HepG2 (cell line): ENCODE data around the gene SVBP. TPM values are rescaled to one million over a fixed set of nuclear protein-coding genes. Genes with fewer than 3 reads are reported as not detected.

Experiments used
- ATAC-seq: fragments of 200-7000 bp; cut with Tn5 transposase; 3 replicates; pipeline ENCODE4 v1.9.1; 2020; ENCODE audit warnings: mild to moderate bottlenecking, moderate library complexity
- BruUV-seq: library from RNA; stranded (reverse); fragments of 400-500 nt; replicated peaks from 2 replicates; lab custom pipeline; 2021; lab: Mats Ljungman, UMichigan
- CTCF ChIA-PET: fragments of 300-600 bp; formaldehyde crosslinking; extraction: SDS; loops from one replicate; lab custom pipeline; 2021; ENCODE audit warnings: low total read pairs, inconsistent platforms, low intra/inter-chr PET ratio; lab: Yijun Ruan, JAX
- POLR2A ChIA-PET: fragments of 350-600 bp; sonication (Branson Sonifier 250); formaldehyde crosslinking; loops from one replicate; lab custom pipeline; 2020; ENCODE audit warnings: antibody characterized with exemption, inconsistent platforms; lab: Yijun Ruan, JAX
- DNase-seq: peaks from one replicate; pipeline ENCODE4 v3.0.0-alpha.2; 2015; ENCODE audit warnings: low spot score
- FAIRE-seq: peaks from 3 replicates; lab custom pipeline; 2011; peaks lifted over from hg19 to GRCh38; lab: Jason Lieb, UNC
- H2AFZ ChIP-seq: one replicate; pipeline ENCODE4 v1.6.1; 2011; ENCODE audit warnings: low read length, inconsistent platforms
- H3K27ac ChIP-seq: fragments of 300-600 bp; 3 replicates; pipeline ENCODE4 v1.8.0; 2011; ENCODE audit warnings: mixed run types, mild to moderate bottlenecking, mixed read lengths, low read length, inconsistent platforms; ENCODE audit not compliant: insufficient read depth; ENCODE audit errors: extremely low read length
- H3K27me3 ChIP-seq, 2 experiments: fragments of 200-600 bp in 1 of 2; 2 replicates in 1 of 2; 3 replicates in 1 of 2; pipeline versions ENCODE4 v1.6.0 to v1.8.0; 2011; ENCODE audit warnings: low read length in 2 of 2, mild to moderate bottlenecking in 2 of 2, moderate library complexity in 2 of 2, inconsistent platforms in 1 of 2; ENCODE audit not compliant: insufficient read depth in 2 of 2, control insufficient read depth in 1 of 2
- H3K36me3 ChIP-seq, 2 experiments: fragments of 200-600 bp in 1 of 2; replicated peaks in 1 of 2; 2 replicates in 1 of 2; 3 replicates in 1 of 2; pipeline versions ENCODE4 v1.5.1 to v1.8.0; 2011; ENCODE audit warnings: low read length in 2 of 2, inconsistent platforms in 1 of 2; ENCODE audit not compliant: insufficient read depth in 2 of 2, control insufficient read depth in 1 of 2
- H3K4me1 ChIP-seq: 2 replicates; pipeline ENCODE4 v1.5.1; 2012; ENCODE audit warnings: low read length, inconsistent platforms; ENCODE audit not compliant: insufficient read depth
- H3K4me2 ChIP-seq: 2 replicates; pipeline ENCODE4 v1.6.0; 2011; ENCODE audit warnings: low read depth, low read length, inconsistent platforms
- H3K4me3 ChIP-seq, 3 experiments: fragments of 200-600 bp in 1 of 3; sonication (generic), shearing (Covaris generic) in 1 of 3; replicated peaks in 1 of 3; 2 replicates each; pipeline ENCODE4 v1.5.1; 2011 to 2016; ENCODE audit warnings: low read length in 3 of 3, inconsistent platforms in 2 of 3, low read depth in 2 of 3, mild to moderate bottlenecking in 2 of 3, control low read depth in 1 of 3, mixed read lengths in 1 of 3; ENCODE audit not compliant: insufficient read depth in 1 of 3
- H3K79me2 ChIP-seq: one replicate; pipeline ENCODE4 v1.6.1; 2011; ENCODE audit warnings: low read length, inconsistent platforms; ENCODE audit not compliant: insufficient read depth
- H3K9ac ChIP-seq: 2 replicates; pipeline ENCODE4 v1.6.0; 2011; ENCODE audit warnings: mild to moderate bottlenecking, low read depth, low read length, inconsistent platforms; ENCODE audit not compliant: insufficient read depth
- H3K9me3 ChIP-seq: 2 replicates; pipeline ENCODE4 v1.5.1; 2012; ENCODE audit warnings: mild to moderate bottlenecking, low read length
- H4K20me1 ChIP-seq: 2 replicates; pipeline ENCODE4 v1.6.0; 2011; ENCODE audit warnings: inconsistent platforms, mild to moderate bottlenecking, low read length, moderate library complexity; ENCODE audit not compliant: insufficient read depth
- AGO2 ChIP-seq: fragments of 200-400 bp; formaldehyde crosslinking; optimal IDR thresholded peaks from 2 replicates; pipeline ENCODE3; 2017; ENCODE audit warnings: mild to moderate bottlenecking, low read depth, low read length, moderate library complexity
- HHEX ChIP-seq: IDR thresholded peaks from 2 replicates; pipeline ENCODE4 v1.6.1; 2016; ENCODE audit warnings: control low read depth
- RBFOX2 ChIP-seq: fragments of 200-400 bp; formaldehyde crosslinking; IDR thresholded peaks from 2 replicates; pipeline ENCODE4 v1.6.1; 2017; ENCODE audit warnings: low read depth, mild to moderate bottlenecking, low read length
- SALL2 ChIP-seq: sonication (generic); formaldehyde crosslinking; IDR thresholded peaks from 2 replicates; pipeline ENCODE4 v1.8.1; 2023; ENCODE audit warnings: mild to moderate bottlenecking, missing genetic modification reagents, inconsistent platforms
- ZBTB1 ChIP-seq: sonication (generic); formaldehyde crosslinking; IDR thresholded peaks from 2 replicates; pipeline ENCODE4 v1.4.0; 2020; ENCODE audit warnings: missing genetic modification reagents, borderline replicate concordance
- ZFP36L2 ChIP-seq: sonication (generic); formaldehyde crosslinking; IDR thresholded peaks from 2 replicates; pipeline ENCODE4 v1.4.0; 2020; ENCODE audit warnings: missing genetic modification reagents
- WGBS: methylation state at CpG from one replicate; pipeline ENCODE4 v1.1.6; 2017; ENCODE audit warnings: low lambda C conversion rate; 5-methylcytosine and 5-hydroxymethylcytosine counted together
- in situ Hi-C: cut with HindIII; loops from 2 replicates; pipeline ENCODE4 v1.10.0; 2017; ENCODE audit warnings: low pct_unique_long_range_greater_than_20kb; ENCODE audit not compliant: extremely low pct_ligation_motif_present
- intact Hi-C: fragments of 100-400 bp; cut with micrococcal nuclease; formaldehyde crosslinking; loops from one replicate; pipeline ENCODE4 v1.10.0; 2022; ENCODE audit not compliant: unreplicated experiment
- polyA plus RNA-seq, 8 experiments: library from polyadenylated mRNA; depleted of rRNA in 3 of 8; stranded (reverse) in 7 of 8; unstranded in 1 of 8; fragments of >200 nt; fragmentation: Illumina TruSeq in 4 of 8; extraction: Trizol in 4 of 8; gene quantifications; 2 replicates each; pipeline versions ENCODE4 v1.2.1 to v1.2.3, GENCODE V29; 2011 to 2016; ENCODE audit warnings: low read depth in 4 of 8, missing spikeins in 1 of 8, mixed read lengths in 1 of 8; ENCODE audit not compliant: insufficient read depth in 1 of 8
- total RNA-seq, 5 experiments: library from RNA; depleted of rRNA; stranded (reverse); fragments of >200 nt; fragmentation: Illumina TruSeq; extraction: Trizol; gene quantifications; 2 replicates each; pipeline ENCODE4 v1.2.3, GENCODE V29; 2016; ENCODE audit warnings: low read depth in 1 of 5

SVBP gene
- total and polyA plus RNA-seq, 2 of the 13 experiments (the other 11 are each of a cell fraction or from before 2014, with no cell fraction given), result 28.8 to 48.2 TPM

DNA sequence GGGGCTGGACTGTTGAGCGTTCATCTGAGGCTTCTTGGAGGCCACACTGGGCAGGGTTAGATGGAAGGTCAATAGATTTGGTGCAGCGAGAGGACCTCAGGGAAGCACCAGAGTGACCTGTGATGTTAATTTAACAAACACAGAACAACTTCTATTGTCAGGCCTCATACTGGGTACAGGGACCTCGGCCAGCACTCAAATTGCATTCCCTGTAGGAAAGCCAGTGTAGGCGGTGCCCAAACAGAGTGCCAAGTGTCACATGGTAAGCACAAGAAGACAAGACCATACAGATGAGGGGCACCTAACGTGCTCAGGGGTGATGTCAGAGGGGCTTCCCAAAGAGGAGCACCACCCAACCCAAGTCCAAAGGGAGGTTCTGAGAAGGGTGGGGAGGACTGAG, 31.1 kb downstream of the SVBP start:
- intact Hi-C loops, result no loop called here
- no peak; the same call in 2 of the 3 replicates for ATAC-seq
- no peaks in the 10 kb centered on the region for H3K9me3 ChIP-seq
- POLR2A ChIA-PET, result no interaction called here
- no peak overlapping the region for H3K4me2 ChIP-seq
- no peaks in the 10 kb centered on the region for H3K4me1 ChIP-seq
- no peaks in the 10 kb centered on the region for H4K20me1 ChIP-seq
- in situ Hi-C loops, result no loop called here
- BruUV-seq, result no TSS peak
- CTCF ChIA-PET, result no interaction called here
- H3K27ac ChIP-seq, result no peak overlapping the region
- FAIRE-seq, result no peak
- peaks cover 0 to 6% of the 10 kb centered on the region in 2 experiments; a peak in 1 of 5 replicates for H3K36me3 ChIP-seq
- DNase-seq, result no peak
- H3K4me3 ChIP-seq, result no peak overlapping the region
- 91% methylated on average over 5 of the region's 5 CpGs for WGBS
- TF ChIP-seq ZFP36L2 (CRISPR knock-in tag) (no peak), SALL2 (no peak), ZBTB1 (CRISPR knock-in tag) (no peak)
- no peak overlapping the region for H2AFZ ChIP-seq
- no peak overlapping the region for H3K9ac ChIP-seq
- H3K27me3 ChIP-seq, result no peaks in the 10 kb centered on the region
- H3K79me2 ChIP-seq, result no peaks in the 10 kb centered on the region

DNA sequence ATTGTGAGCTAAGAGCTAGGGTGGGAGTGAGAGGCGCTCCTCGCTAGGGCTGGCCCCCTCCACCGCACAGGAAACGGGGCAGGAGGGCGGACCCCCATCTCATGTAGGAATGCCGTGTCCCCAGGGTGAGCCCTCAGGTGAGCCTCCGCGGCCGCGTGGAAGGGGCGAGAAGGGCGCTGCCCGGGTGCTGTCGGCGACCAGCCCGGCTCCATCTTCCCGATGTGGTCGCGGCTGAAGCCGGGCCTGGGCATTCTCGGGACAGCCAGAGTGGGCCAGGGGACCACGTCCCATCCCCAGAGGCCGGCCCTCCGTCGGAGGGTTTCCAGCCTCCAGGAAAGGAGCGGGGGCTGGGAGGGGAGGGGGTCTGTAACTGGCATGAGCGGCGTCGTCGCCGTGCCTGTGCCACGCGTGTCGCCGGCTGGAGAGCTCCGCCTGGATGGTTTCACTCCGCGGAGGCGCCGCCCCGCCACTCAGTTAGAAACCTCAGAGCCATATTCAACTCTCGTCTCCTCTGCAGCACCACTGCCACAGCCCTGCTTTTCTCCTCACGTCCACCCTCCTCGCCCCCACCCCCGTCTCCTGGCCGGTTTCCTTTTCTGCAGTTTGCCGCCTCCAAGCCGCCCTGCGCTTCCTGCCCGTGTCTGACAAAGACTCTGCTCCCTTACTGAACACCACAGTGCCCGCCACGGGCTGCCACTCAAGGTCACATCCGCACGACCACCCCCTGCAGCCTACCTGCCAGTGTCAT, 32.1 kb downstream of the SVBP start, which contains the start of gene TMEM269:
TMEM269 (plus strand) TSS at position 46 of the 748 bp plus-strand sequence. CDS start 4,903 bp downstream, outside the sequence.
- Histone ChIP-seq H3K79me2 (no peaks in the 10 kb centered on the region), H4K20me1 (no peaks in the 10 kb centered on the region), H3K9ac (no peak within 1 kb of the TSS), H3K9me3 (no peaks in the 10 kb centered on the region), H3K27me3 (no peaks in the 10 kb centered on the region), H3K4me2 (no peak within 1 kb of the TSS), H3K4me1 (no peaks in the 10 kb centered on the region), H3K4me3 (no peak within 1 kb of the TSS), H3K36me3 (peaks cover 0 to 11% of the 10 kb centered on the region in 2 experiments; a peak in 2 of 5 replicates), H2AFZ (no peak within 1 kb of the TSS), H3K27ac (no peak within 1 kb of the TSS)
- DNase-seq, result no peak
- in situ Hi-C loops, result no loop called here
- ChIA-PET CTCF (no interaction called here), POLR2A (interaction anchor here (3.2 kb wide), 1 partner anchor 18 kb away, joined by 9 read pairs; the partner anchor contains the start of genes C1orf50 and P3H1)
- ATAC-seq, result no peak; the same call in 2 of the 3 replicates
- no TSS peak for BruUV-seq
- no peak for FAIRE-seq
- TF ChIP-seq AGO2 (peak; percentile 87), HHEX (CRISPR knock-in tag) (no peak), RBFOX2 (peak; percentile 39; the same call in 1 of the 2 replicates)
- intact Hi-C loops, result no loop called here
- 97% methylated on average over 46 of the region's 54 CpGs for WGBS
